NT2/D1 (cell line): Measurements from ENCODE around the gene TTYH2.

Experiments used
- SUZ12 ChIP-seq: IDR thresholded peaks from 2 replicates; pipeline ENCODE4 v1.6.1; 2011; ENCODE audit not compliant: insufficient read length, insufficient read depth; ENCODE audit errors: extremely low read depth
- YY1 ChIP-seq: IDR thresholded peaks from 2 replicates; pipeline ENCODE4 v1.6.1; 2011; ENCODE audit not compliant: insufficient read length, insufficient read depth

DNA sequence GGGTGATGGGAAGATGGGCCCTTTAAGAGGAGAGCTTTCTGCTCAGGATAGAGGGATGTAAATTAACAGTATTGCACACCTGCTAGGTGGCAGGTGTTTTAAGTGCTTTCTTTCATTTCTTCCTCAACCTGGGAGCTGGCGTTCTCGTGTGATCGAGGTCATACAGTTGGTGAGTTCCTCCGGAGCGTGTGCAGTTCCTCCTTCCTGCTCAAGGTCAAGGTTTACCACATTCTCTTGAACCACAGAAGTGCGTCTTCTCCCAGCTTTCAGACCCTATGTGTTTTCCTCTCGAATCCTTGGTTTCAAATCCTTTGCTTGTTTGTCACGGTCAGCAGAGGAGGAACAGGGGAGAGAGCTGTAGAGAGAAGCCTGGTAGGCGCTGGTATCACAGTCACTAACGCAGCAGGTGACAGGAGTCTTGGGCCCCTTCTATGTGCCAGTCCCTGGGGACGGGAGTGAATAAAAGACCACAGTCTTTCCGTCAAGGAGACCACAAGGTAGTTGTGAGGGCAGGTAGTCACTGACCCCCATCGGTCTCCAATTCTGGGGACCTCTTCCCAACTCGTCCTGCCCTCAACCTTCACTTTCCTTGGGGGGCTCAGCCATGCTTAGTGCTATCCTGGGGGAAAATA lies 61.5 kb downstream of the TTYH2 start:
- TF ChIP-seq SUZ12 (no peak), YY1 (no peak)
